ENCODE results near the gene VLDLR. TPM values are rescaled to one million over a fixed set of nuclear protein-coding genes. Genes with fewer than 3 reads are reported as not detected.

VLDLR gene
- total RNA-seq, 1 donor from 2014 or later, result 28.5 TPM

DNA sequence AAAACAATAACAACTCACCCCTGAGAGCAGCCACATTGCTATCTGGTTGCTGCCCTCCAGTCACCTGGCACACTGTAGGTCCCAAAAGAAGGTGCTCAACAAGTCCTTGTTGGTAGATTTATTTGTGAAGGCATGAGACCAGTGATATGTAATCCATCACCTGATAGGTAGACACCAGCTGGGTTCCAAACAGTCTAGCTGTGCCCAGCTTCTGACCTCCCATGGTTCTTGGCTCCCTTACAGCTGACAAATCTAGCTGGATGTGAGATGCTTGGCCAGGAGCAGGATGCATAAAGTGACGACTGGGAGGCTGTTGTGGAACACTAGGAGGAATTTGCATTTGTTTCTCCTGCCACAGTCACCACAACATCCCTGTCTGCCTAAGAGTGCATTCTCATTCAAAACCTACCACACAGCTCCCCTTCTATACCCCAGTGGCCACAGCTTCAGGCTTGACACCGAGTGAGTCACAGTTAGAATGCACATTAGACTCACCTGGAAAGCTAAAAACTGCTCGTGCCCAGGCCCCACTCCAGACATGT, 7.8 kb upstream of the VLDLR start:
- H3K27me3 ChIP-seq (ENCODE audit: control insufficient read depth, insufficient read depth, low read length), result no peaks in the 10 kb centered on the region
- TF ChIP-seq, protein P1, sequence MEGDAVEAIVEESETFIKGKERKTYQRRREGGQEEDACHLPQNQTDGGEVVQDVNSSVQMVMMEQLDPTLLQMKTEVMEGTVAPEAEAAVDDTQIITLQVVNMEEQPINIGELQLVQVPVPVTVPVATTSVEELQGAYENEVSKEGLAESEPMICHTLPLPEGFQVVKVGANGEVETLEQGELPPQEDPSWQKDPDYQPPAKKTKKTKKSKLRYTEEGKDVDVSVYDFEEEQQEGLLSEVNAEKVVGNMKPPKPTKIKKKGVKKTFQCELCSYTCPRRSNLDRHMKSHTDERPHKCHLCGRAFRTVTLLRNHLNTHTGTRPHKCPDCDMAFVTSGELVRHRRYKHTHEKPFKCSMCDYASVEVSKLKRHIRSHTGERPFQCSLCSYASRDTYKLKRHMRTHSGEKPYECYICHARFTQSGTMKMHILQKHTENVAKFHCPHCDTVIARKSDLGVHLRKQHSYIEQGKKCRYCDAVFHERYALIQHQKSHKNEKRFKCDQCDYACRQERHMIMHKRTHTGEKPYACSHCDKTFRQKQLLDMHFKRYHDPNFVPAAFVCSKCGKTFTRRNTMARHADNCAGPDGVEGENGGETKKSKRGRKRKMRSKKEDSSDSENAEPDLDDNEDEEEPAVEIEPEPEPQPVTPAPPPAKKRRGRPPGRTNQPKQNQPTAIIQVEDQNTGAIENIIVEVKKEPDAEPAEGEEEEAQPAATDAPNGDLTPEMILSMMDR (IDR thresholded peaks at IDR 0.05; ENCODE audit: insufficient read depth, low read length, poor library complexity, severe bottlenecking), result no peak
- H3K36me3 ChIP-seq (ENCODE audit: control insufficient read depth, insufficient read depth, low read length), result no peaks in the 10 kb centered on the region
- no peak overlapping the region for H3K4me3 ChIP-seq (ENCODE audit: low read depth, low read length)
- no peak for DNase-seq (ENCODE audit: low read depth)

DNA sequence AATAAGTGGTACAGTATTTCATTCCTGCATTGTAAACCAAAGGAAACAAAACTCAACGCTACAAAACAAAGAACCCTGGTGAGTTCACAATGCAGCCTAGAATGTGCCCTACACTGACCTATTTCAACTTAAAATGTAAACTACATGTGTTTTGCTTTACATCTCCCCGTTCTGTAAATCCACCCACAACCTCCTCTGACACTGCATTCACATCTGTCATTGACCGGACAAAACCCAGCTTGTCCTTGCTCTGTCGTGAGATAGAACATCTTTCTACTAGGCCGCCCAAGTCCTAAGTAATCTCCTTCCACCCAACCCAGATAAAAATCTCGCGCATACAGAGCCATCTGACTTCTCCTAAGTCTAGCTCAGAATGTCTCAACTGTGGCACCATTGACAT, 6.1 kb upstream of the VLDLR start:
- Histone ChIP-seq H3K4me3 (ENCODE audit: low read depth, low read length) (no peak overlapping the region), H3K27me3 (ENCODE audit: control insufficient read depth, insufficient read depth, low read length) (no peaks in the 10 kb centered on the region), H3K36me3 (ENCODE audit: control insufficient read depth, insufficient read depth, low read length) (no peaks in the 10 kb centered on the region)
- no peak for DNase-seq (ENCODE audit: low read depth)
- TF ChIP-seq, protein P1 (IDR thresholded peaks at IDR 0.05; ENCODE audit: insufficient read depth, low read length, poor library complexity, severe bottlenecking), result no peak

- TF ChIP-seq, protein P1 (IDR thresholded peaks at IDR 0.05; ENCODE audit: insufficient read depth, low read length, poor library complexity, severe bottlenecking), result no peak
- no peak for DNase-seq (ENCODE audit: low read depth)
- Histone ChIP-seq H3K36me3 (ENCODE audit: control insufficient read depth, insufficient read depth, low read length) (no peaks in the 10 kb centered on the region), H3K27me3 (ENCODE audit: control insufficient read depth, insufficient read depth, low read length) (no peaks in the 10 kb centered on the region), H3K4me3 (ENCODE audit: low read depth, low read length) (no peak overlapping the region)
These were observed 4.8 kb upstream of the VLDLR start for GRCh38 chr9:2616692-2617377.

GRCh38 chr9:2618289-2618688, 3.3 kb upstream of the VLDLR start:
- Histone ChIP-seq H3K27me3 (ENCODE audit: control insufficient read depth, insufficient read depth, low read length) (no peaks in the 10 kb centered on the region), H3K36me3 (ENCODE audit: control insufficient read depth, insufficient read depth, low read length) (no peaks in the 10 kb centered on the region), H3K4me3 (ENCODE audit: low read depth, low read length) (no peak overlapping the region)
- DNase-seq (ENCODE audit: low read depth), result no peak
- TF ChIP-seq, protein P1 (IDR thresholded peaks at IDR 0.05; ENCODE audit: insufficient read depth, low read length, poor library complexity, severe bottlenecking), result no peak

- DNase-seq (ENCODE audit: low read depth), result peak; percentile 38
- TF ChIP-seq, protein P1 (IDR thresholded peaks at IDR 0.05; ENCODE audit: insufficient read depth, low read length, poor library complexity, severe bottlenecking), result peak; percentile 7
- peak overlapping the region; percentile 80 for H3K4me3 ChIP-seq (ENCODE audit: low read depth, low read length)
- H3K27me3 ChIP-seq (ENCODE audit: control insufficient read depth, insufficient read depth, low read length), result no peaks in the 10 kb centered on the region
- H3K36me3 ChIP-seq (ENCODE audit: control insufficient read depth, insufficient read depth, low read length), result no peaks in the 10 kb centered on the region
These were observed 467 bp upstream of the VLDLR start for GRCh38 chr9:2620919-2621721.
